SU-DHL-6 (cell line): ENCODE data around the gene ABCF2.

Source experiments
- H2AFZ ChIP-seq: fragments of 200-600 bp; sonication (generic); 2 replicates; pipeline ENCODE4 v1.6.1; 2014; ENCODE audit warnings: low read depth, mild to moderate bottlenecking, moderate library complexity, mixed read lengths, antibody characterized with exemption, low read length; ENCODE audit not compliant: severe bottlenecking
- H3F3A ChIP-seq: fragments of 200-600 bp; shearing (Covaris generic); 2 replicates; pipeline ENCODE4 v1.6.0; 2016; ENCODE audit warnings: antibody characterized with exemption, mild to moderate bottlenecking; ENCODE audit not compliant: insufficient read depth
- H3K27ac ChIP-seq: fragments of 200-600 bp; sonication (generic); 2 replicates; pipeline ENCODE4 v1.5.1; 2016; ENCODE audit warnings: low read depth, mild to moderate bottlenecking, low read length, moderate library complexity, mixed read lengths
- H3K27me3 ChIP-seq: fragments of 200-600 bp; sonication (generic), shearing (Covaris generic); 2 replicates; pipeline ENCODE4 v1.6.0; 2014; ENCODE audit warnings: mild to moderate bottlenecking, low read length
- H3K36me3 ChIP-seq: fragments of 200-600 bp; sonication (generic); 2 replicates; pipeline ENCODE4 v1.6.1; 2014; ENCODE audit warnings: mild to moderate bottlenecking, low read length, mixed read lengths
- H3K4me2 ChIP-seq: fragments of 300-600, 200-600 bp; shearing (Covaris generic), sonication (generic); 2 replicates; pipeline ENCODE4 v1.6.0; 2014; ENCODE audit warnings: low read length, low read depth, mild to moderate bottlenecking; ENCODE audit not compliant: poor library complexity, severe bottlenecking
- H3K4me3 ChIP-seq: fragments of 200-600 bp; sonication (generic); 2 replicates; pipeline ENCODE4 v1.5.1; 2014; ENCODE audit warnings: antibody characterized with exemption, low read length, mild to moderate bottlenecking, mixed read lengths; ENCODE audit not compliant: insufficient read depth, poor library complexity, severe bottlenecking
- H3K79me2 ChIP-seq: fragments of 200-600 bp; sonication (generic); 2 replicates; pipeline ENCODE4 v1.6.1; 2014; ENCODE audit warnings: mild to moderate bottlenecking, low read length, moderate library complexity; ENCODE audit not compliant: insufficient read depth
- H3K9ac ChIP-seq: fragments of 200-600 bp; sonication (generic); 2 replicates; pipeline ENCODE4 v1.7.0; 2014; ENCODE audit warnings: mild to moderate bottlenecking, low read length
- H3K9me2 ChIP-seq: fragments of 200-600 bp; sonication (generic); replicated peaks from 2 replicates; pipeline ENCODE4 v1.6.1; 2014; ENCODE audit warnings: low read length; ENCODE audit not compliant: insufficient read depth
- H3K9me3 ChIP-seq: fragments of 200-600 bp; sonication (generic); 2 replicates; pipeline ENCODE4 v1.6.1; 2014; ENCODE audit warnings: low read length, mixed read lengths; ENCODE audit not compliant: insufficient read depth
- H4K20me1 ChIP-seq: fragments of 200-600 bp; sonication (generic); 2 replicates; pipeline ENCODE4 v1.6.1; 2014; ENCODE audit warnings: low read depth, mild to moderate bottlenecking, antibody characterized with exemption, low read length, moderate library complexity, mixed read lengths
- EZH2phosphoT487 ChIP-seq: fragments of 200-600 bp; sonication (generic), shearing (Covaris generic); conservative IDR thresholded peaks from 2 replicates; pipeline ENCODE4 v1.6.1; 2018; ENCODE audit warnings: mild to moderate bottlenecking, antibody characterized with exemption, low read length, moderate library complexity, mixed read lengths
- TF ChIP-seq, protein P1 (sequence below): fragments of 200-600 bp; sonication (generic); IDR thresholded peaks from one replicate; pipeline ENCODE4 v1.5.1; 2017; ENCODE audit warnings: antibody characterized with exemption, mild to moderate bottlenecking, low read length, moderate library complexity; ENCODE audit not compliant: insufficient read depth, poor library complexity, severe bottlenecking

Gene ABCF2

DNA sequence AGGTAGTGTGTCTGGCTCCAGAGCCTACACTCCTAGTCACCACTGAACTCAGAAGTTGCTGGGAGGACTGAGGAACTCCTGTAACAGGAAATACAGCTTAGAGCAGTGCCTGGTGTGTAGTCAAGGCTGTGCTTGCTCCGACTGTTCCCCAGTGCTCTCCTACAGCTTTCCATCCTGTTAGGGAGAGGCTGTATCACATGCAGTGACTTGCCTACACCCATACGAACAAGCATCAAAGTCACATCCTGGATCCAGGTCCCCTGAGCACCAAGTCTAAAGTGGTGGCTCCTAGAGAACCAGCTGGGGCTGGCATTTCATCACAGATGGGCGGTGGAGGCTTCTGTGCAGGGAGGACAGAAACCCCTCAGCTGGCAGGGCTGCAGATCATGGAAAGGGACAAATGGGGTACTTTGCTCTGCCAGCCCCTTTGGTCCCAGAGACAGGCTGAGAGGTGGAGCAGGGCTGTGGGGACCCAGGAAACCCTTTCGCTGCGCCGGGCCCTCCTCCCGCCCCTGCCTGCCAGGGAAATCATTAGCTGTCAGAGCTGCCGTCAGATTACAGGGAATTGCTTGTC lies 47.6 kb downstream of the ABCF2 start:
- Histone ChIP-seq H3K36me3 (no peaks in the 10 kb centered on the region), H3K27ac (no peak overlapping the region), H3K9me2 (no peaks in the 10 kb centered on the region), H3K9me3 (no peaks in the 10 kb centered on the region), H3K4me2 (no peak overlapping the region), H2AFZ (no peak overlapping the region), H3K4me3 (no peak overlapping the region), H4K20me1 (no peaks in the 10 kb centered on the region), H3K27me3 (no peaks in the 10 kb centered on the region), H3K79me2 (no peaks in the 10 kb centered on the region), H3K9ac (no peak overlapping the region), H3F3A (no peaks in the 10 kb centered on the region)
- no peak for TF ChIP-seq EZH2phosphoT487
- TF ChIP-seq, protein P1, sequence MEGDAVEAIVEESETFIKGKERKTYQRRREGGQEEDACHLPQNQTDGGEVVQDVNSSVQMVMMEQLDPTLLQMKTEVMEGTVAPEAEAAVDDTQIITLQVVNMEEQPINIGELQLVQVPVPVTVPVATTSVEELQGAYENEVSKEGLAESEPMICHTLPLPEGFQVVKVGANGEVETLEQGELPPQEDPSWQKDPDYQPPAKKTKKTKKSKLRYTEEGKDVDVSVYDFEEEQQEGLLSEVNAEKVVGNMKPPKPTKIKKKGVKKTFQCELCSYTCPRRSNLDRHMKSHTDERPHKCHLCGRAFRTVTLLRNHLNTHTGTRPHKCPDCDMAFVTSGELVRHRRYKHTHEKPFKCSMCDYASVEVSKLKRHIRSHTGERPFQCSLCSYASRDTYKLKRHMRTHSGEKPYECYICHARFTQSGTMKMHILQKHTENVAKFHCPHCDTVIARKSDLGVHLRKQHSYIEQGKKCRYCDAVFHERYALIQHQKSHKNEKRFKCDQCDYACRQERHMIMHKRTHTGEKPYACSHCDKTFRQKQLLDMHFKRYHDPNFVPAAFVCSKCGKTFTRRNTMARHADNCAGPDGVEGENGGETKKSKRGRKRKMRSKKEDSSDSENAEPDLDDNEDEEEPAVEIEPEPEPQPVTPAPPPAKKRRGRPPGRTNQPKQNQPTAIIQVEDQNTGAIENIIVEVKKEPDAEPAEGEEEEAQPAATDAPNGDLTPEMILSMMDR, result no peak

DNA sequence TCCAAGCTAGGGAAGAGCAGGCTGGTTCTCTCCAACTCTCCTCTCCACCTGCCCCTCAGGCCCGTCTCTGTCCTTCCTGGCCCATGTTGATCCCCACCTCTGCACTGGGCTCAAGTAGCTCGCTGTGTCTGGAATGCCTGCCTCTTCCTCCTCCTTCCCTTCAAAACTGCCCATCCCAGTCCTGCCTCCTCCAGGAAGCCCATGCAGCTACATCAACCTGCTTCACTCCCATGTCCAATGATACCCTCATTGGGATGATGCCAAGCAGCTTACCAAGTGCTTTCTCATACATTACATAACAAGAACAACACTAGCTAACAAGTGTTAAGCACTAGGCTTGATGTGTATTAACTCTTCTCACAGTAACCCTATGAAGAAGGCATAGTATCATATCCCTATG lies 48.2 kb downstream of the ABCF2 start:
- H3K9me3 ChIP-seq, result no peaks in the 10 kb centered on the region
- TF ChIP-seq, protein P1, result no peak
- no peak for TF ChIP-seq EZH2phosphoT487
- H4K20me1 ChIP-seq, result no peaks in the 10 kb centered on the region
- H3F3A ChIP-seq, result no peaks in the 10 kb centered on the region
- no peaks in the 10 kb centered on the region for H3K36me3 ChIP-seq
- H2AFZ ChIP-seq, result no peak overlapping the region
- no peak overlapping the region for H3K9ac ChIP-seq
- no peak overlapping the region for H3K4me3 ChIP-seq
- H3K27ac ChIP-seq, result no peak overlapping the region
- H3K4me2 ChIP-seq, result no peak overlapping the region
- H3K9me2 ChIP-seq, result no peaks in the 10 kb centered on the region
- H3K79me2 ChIP-seq, result no peaks in the 10 kb centered on the region
- no peaks in the 10 kb centered on the region for H3K27me3 ChIP-seq

DNA sequence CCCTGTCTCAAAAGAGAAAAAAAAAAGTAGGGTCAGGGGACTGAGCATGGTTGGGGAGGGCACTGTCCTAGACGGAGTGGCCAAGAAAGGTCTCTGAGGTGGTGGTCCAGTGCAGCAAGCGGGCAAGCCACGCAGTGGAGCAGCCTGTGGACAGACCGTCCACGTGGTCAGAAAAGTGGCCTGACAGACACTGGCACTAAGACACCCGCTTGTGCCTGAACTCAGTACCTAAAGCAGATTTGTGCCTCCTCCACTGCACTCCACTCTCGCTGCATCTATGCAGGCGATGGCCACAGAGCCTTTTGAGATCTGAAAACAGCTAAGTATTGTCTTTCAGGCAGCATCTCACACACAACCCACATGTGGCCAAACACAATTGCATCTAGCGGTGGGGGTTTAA lies 48.8 kb downstream of the ABCF2 start:
- H3K4me3 ChIP-seq, result no peak overlapping the region
- H3K9me3 ChIP-seq, result no peaks in the 10 kb centered on the region
- no peaks in the 10 kb centered on the region for H4K20me1 ChIP-seq
- H3K9ac ChIP-seq, result no peak overlapping the region
- H3K79me2 ChIP-seq, result no peaks in the 10 kb centered on the region
- H3K27ac ChIP-seq, result no peak overlapping the region
- no peak overlapping the region for H2AFZ ChIP-seq
- H3F3A ChIP-seq, result no peaks in the 10 kb centered on the region
- no peak overlapping the region for H3K4me2 ChIP-seq
- H3K27me3 ChIP-seq, result no peaks in the 10 kb centered on the region
- TF ChIP-seq, protein P1, result no peak
- no peak for TF ChIP-seq EZH2phosphoT487
- H3K36me3 ChIP-seq, result no peaks in the 10 kb centered on the region
- no peaks in the 10 kb centered on the region for H3K9me2 ChIP-seq
